Prostate gland (tissue), 2 donors: Measurements from ENCODE around the gene CRYL1.

Experiments used
- CTCF ChIP-seq, 4 experiments: fragments of 200-600 bp in 2 of 4; fragments of 450-650 bp in 2 of 4; sonication (generic) in 2 of 4; IDR thresholded peaks; 1 replicate in 3 of 4; 2 replicates in 1 of 4; pipeline ENCODE4 v1.5.1; 2016 to 2019; ENCODE audit warnings: antibody characterized with exemption in 4 of 4, mild to moderate bottlenecking in 2 of 4, moderate library complexity in 2 of 4
- POLR2A ChIP-seq: fragments of 450-650 bp; IDR thresholded peaks from one replicate; pipeline ENCODE4 v1.6.1; 2016; ENCODE audit warnings: antibody characterized with exemption, mild to moderate bottlenecking

GRCh38 chr13:20446405-20446804, 79.3 kb downstream of the CRYL1 start:
- no peak for TF ChIP-seq CTCF (IDR thresholded peaks at IDR 0.05)
- TF ChIP-seq POLR2A: no peak
